ENCODE measurements around the gene ZNF460.

ZNF460 gene

DNA sequence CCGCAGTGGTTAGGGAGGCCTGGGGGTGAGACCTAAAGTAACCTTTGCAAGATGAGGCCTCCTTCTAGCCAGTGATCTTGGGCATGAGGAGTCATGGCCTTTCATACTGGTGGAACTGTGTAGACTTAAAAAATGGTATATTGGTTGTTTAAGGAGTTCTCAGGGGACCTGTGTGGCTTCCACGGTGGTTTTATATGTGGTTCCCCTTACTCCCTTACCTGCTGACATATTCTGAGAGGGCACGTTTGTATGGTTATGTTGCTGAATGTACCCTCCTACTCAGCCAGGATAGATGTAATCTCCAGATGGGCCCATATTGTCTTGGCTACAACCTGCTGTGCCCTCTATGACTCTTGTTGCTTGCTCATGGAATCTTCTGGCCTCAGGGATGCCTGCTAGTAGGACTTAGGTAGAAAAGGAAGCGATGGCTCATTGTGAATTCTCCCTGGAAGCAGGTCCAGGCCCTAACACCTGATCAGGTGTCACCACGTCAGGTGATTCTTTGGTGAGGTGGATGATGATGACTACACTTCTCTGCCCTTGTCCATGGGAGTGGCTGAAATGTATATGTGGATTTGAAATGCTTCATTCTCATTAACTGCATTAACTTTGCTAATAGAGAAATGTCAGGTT lies 1.8 kb downstream of the ZNF460 start:
- no peak for DNase-seq

DNA sequence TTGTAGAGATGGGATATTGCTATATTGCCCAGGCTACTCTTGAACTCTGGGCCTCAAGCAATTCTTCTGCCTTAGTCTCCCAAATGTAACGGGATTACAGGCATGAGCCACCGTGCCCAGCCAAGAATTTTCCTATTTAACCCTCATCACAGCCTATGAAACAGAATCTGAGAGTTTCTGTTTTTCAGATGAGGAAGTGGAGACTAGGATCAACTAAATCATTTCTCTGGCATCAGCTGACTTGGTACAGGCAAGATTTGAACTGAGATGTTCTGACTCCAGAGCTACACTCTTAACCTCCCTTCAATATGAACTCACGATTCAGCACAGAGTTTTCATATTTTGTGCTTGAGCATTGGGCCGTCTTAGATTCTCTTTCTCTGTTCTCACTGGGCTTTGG lies 8.1 kb downstream of the ZNF460 start:
- no peak for DNase-seq

DNA sequence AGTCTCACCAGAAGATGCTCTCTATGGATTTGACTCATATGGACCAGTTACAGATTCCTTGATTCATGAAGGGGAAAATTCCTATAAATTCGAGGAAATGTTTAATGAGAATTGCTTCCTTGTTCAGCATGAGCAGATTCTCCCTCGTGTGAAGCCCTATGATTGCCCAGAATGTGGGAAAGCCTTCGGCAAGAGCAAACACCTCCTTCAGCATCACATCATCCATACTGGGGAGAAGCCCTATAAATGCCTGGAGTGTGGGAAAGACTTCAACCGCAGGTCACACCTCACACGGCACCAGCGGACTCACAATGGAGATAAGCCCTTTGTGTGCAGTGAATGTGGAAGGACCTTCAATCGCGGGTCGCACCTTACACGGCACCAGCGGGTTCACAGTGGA lies 10.7 kb downstream of the ZNF460 start:
- no peak for DNase-seq

DNA sequence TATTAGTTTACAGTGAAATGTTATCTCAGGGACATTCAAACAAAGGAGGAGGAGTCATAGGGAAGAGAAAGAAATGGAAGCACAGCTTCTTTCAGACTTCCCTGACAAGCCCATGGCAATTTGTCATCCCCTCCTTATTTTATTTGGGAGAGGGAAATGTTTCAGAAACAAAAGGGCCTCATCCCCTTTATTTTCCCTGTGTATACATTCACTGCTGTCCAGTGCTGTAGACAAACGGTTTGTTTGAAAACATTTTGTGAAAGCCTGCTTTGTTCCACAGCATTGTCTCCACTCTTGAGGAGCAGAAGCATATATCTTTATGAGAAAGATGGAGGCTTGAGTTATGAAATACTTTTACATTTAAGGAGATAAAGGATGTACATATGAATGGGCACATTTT lies 12.3 kb downstream of the ZNF460 start:
- DNase-seq, result no peak

DNA sequence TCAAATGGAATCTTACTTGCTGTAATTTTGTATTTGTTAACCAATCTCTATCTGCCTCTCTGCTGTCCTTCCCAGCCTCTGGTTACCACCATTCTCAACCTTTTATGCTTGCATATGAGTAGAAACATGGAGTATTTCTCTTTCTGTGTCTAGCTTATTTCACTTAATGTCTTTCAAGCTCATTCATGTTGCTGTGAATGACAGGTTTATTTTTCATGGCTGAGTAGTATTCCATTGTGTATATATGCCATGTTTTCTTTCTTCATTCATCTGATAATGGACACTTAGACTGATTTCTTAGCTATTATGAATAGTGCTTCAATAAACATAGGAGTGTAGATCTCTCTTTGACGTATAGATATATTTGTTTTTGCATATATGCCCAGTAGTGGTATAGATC lies 13.4 kb downstream of the ZNF460 start:
- DNase-seq, result no peak

DNA sequence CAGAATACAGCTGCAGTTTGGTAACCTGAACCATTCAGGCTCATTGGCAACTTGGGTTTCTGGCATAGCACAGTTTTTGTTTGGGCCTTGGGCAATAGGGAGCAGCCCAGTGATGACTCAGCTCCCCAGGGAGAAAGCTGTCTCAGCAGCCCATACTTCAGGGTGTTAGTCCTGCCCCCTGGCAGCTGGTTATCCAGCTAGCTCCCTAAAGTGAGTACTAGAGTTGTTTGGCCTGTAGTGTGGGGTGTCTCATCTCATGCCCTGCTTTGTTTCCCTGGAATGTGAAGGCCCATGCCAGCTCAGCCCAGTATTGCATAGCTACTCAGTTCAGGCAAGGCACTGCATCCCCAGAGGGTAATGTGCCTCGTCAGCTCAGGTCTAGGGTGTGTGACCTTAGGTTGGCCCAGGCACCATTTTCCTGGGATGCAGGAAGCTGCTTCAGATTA lies 21.8 kb downstream of the ZNF460 start:
- peak; percentile 96 for DNase-seq

DNA sequence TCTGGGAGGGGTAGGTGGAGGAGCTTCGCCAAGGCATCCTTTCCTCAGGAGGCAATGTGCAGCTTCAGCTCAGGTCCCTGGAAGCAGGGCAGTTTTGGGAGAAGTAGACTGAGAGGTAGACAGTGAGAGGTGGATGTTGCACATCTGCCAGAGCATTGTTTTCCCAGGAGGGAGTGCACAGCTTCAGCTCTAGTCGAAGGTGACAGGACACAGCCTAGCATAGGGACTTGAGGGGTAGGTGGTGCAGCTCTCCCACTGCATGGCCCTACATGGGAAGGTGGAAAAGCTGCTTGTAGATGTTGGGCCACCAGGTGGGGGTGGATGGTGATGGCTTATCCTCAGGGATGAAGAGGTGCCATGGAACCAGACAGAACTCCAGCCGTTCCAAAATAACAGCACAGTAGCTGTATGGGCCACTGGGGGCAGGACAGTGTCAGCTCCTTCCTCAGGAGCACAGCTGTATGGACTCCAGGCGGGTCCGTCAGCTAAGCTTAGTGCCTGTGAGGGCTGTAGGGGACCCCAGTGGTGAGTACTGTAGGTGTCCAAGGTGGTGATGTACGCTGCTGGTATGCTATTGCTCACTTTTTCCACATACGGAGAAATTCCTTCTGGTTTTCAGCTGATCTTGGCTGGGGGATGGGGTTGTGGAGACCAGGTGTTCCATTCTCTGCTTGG lies 22.6 kb downstream of the ZNF460 start:
- peak; percentile 27 for DNase-seq

DNA sequence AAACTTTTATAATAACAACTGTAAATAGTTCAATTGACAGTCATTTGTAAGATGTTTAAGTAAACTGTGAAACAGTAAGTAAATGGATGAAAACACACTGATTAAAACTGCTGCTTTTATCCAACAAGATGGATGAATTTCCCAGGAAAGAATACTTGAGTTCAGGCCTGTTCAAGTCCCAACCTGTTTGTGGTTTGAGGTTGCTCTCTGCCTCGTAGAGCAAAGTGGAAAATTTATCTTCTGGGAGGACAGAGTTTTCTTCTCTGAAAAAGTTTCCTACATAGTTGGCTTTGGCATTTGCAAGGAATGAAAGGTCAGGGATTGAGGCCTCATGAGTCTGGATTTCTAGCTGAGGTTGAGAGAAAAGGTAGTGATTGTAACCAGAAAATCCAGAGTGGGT lies 24.8 kb downstream of the ZNF460 start:
- DNase-seq, result no peak

DNA sequence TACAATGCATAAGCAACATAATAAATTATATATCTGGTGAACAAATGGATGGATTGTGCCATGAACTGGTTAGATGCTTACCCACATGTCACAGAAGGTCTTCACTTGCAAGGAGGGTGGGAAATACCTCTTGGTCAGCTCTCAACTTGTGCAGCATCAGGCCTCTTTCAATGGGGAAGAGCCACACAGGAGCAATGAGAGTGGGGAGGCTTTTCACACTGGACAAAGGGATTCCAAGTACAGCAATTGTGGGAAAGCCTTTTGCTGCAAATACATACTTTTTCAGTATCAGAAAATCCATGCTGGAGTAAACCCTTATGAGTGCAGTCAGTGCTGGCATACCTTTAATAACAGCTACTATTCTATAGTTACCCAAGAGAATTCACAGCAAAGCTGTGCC lies 28.2 kb downstream of the ZNF460 start:
- DNase-seq, result no peak

DNA sequence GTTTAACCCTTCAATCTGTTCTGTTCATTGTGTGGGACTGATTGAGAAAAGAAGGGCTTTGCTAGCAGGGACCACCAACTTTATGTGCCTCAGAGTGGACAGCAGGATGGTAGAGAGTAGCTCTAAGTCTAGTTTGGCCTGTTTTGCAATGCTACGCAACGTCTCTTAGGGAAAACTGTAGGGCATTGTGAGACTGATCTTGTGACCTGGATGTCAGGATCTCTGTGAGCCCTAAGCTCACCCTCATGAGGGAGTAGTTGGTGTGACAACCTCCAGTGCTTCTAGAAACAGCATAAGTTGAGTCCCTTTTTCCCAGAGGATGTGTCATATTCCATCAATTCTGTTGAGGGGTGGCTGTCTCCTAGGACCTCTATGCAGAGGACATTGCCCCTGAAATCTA lies 30.5 kb downstream of the ZNF460 start:
- no peak for DNase-seq

DNA sequence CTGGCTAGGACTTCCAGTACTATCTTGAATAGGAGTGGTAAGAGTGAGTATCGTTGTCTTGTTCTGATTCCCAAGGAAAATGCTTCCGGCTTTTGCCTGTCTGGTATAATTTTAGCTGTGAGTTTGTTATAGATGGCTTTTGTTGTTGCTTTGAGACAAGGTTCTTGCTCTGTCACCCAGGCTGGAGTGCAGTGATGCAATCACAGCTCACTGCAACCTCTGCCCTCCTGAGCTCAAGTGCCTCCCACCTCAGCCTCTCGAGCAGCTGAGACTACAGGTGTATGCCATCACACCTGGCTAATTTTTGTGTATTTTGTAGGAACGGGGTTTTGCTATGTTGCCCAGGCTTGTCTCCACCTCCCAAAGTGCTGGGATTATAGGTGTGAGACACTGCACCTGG lies 33.9 kb downstream of the ZNF460 start:
- DNase-seq, result no peak

DNA sequence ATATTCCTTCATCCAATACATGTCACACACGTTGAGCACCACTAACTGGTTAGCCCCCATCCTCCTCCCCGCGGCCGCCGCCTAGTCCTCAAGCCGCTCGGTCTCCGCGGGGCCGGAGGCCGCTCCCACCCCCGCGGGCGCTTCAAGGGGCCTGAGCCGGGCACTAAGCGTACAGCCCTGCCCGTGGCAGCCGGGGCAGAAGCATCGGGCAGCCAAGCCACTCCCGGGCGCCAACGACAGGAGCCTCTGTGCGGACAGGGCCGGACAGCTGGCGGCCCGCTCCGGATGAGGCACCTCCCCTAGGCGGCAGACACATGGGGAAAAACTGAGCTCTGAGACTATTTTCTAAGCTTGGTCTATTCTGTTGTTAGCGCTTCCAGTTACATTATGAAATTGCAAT lies 37.2 kb downstream of the ZNF460 start:
- no peak for DNase-seq

DNA sequence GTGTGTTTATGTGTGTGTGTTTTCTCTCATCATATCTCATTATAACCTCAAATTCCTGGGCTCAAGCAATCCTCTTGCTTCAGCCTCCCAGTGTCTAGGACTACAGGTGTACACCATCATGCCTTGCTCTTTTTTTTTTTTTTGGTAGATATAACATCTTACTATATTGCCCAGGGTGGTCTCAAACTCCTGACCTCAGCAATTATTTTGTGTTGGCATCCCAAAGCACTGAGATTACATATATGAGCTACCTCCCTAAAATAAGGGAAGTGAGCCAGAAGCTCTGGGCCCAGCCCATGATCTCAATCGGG lies 39.5 kb downstream of the ZNF460 start:
- DNase-seq, result no peak

DNA sequence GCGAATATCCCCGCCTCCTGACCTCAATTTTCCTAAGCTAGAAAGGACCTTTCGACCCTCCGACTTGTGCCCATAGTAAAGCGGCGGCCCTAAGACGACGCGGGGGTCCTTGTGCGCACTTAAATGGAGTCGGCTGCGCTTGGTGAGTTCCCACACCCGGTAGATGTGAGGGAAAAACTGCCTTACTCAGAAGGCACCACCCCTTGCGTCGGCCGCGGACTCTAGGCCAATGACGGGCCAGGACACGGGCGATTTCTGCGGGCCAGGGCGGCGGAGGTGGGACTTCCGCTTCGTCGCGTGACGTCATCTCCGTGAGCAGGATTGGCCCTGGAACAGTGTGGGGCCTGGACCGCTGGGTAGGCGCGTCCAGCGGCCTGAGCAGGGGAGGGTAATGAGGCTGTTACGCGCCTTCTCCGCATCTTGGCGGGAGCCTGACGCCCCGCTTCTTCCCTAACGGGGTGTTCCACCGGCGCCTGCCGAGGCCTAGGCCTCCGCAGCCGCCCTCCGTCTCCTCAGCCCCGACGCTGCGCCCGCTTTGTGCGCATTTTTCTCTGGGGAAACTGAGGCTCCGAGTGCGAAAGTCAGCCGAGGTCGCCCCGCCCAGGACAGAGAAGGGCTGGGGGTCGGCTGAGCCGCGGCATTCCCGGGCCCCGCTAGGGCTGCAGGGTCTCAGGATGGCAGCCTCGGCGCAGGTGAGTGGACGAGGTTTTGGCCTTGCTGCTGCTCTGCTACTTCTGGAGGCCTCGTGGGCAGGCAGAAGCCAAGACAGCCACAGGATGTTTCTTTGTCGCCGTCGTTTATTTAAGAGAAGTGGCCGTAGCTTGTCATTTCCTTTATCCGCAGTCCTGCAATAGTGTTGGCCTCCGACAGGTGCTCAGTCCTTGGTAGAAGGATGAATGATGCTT lies 40.1 kb downstream of the ZNF460 start, which contains the start of gene ZNF543:
Gene ZNF543, plus strand, starts transcription at position 293 of the 905 bp plus-strand sequence. Its CDS starts 382 bp downstream, at position 675.
- peak; percentile 97 for DNase-seq

DNA sequence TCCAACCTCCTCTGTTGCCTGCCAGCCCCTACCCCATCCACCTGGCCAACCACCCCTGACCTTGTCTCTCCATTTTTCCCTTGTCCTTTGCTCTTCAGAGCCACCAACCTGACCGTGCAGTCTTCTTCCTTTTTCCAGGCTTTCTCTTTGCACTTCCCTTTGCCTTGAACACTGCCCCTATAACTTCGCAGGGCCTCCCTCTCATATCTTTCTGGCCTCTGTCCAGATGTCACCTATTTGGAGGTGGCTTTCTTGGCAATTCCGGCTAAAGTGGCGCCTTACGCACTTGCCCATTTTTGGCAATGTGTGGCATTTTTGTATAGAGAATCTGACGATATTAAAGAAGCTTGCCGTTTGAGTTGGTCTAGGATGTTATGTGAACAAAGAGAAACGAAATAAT lies 40.8 kb downstream of the ZNF460 start:
- no peak for DNase-seq

DNA sequence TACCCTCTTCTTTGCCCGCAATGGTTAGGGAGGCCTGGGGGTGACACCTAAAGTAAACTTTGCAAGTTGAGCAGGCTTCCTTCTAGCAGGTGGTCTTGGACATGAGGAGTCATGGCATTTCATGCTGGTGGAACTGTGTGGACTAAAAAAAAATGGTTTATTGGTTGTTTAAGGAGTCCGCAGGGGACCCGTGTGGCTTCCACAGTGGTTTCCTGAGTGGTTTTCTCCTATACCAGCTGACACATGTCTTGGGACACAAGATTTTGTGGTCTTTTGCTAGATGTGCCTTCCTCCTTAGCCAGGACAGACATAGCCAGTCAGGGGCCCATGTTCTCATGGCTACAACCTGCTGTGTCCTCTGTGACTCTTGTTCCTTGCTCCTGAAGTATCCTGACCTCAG lies 41.5 kb downstream of the ZNF460 start:
- no peak for DNase-seq

DNA sequence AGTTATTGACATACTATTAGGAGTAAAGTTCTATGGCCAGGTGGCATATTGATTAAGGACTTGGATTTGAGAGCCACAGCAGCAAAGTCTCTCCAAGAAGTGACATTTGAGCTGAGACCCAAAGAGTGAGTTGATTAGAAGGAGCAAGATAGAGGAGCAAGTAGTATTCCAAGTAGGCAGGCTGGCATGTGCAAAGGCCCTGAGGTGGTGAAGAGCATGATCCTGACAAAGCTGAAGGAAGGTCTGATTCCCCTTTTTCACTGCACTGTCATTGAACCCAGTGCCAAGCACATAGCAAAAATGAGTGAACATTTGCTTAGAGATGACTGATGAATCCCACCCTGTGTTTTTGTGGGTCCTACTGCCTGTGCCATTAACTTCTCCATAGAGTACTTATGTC lies 44.7 kb downstream of the ZNF460 start:
- DNase-seq, result no peak

DNA sequence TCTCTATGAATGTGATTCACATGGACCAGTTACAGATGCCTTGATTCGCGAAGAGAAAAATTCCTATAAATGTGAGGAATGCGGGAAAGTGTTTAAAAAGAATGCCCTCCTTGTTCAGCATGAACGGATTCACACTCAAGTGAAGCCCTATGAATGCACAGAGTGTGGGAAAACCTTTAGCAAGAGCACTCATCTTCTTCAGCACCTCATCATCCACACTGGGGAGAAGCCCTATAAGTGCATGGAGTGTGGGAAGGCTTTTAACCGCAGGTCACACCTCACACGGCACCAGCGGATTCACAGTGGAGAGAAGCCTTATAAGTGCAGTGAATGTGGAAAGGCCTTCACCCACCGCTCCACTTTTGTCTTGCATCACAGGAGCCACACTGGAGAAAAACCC lies 47.7 kb downstream of the ZNF460 start:
- DNase-seq, result no peak

DNA sequence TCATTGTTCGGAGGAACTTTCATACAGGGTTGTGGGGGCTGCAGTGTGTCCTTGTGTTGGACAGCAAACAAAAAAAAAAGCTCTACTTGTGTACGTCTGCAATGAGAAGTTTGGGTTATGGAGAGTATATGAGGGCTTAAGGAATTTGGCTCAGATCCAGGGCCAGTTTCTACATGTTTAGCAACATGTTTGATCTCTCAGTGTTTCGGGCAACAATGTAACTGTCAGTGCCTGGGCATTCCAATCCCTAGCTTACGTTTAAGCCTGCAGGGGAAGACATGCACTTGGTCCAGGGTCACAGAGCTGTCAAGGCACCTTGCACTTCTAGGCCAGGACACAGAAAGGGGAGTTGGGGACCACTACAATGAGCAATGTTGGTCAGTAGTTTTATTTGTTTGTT lies 53.9 kb downstream of the ZNF460 start:
- no peak for DNase-seq

DNA sequence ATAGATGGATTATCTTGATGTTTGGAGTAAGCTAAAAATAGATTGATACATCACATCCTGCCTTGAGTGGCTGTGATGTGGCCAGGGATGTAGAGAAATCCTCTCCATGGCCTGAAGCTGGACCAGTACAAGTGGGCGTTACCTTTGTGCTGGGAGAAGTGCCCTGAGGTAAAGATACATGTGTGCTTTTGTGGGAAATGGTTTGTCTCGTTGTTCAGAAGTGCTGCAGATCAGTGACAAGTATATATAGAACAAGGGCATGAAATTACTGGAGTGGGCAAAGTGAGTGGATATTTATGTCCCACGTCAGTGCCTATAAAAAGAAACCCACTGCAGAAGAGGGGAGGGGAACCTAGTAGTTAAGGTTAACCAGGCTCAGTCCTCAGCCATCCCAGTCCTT lies 58.6 kb downstream of the ZNF460 start:
- no peak for DNase-seq

DNA sequence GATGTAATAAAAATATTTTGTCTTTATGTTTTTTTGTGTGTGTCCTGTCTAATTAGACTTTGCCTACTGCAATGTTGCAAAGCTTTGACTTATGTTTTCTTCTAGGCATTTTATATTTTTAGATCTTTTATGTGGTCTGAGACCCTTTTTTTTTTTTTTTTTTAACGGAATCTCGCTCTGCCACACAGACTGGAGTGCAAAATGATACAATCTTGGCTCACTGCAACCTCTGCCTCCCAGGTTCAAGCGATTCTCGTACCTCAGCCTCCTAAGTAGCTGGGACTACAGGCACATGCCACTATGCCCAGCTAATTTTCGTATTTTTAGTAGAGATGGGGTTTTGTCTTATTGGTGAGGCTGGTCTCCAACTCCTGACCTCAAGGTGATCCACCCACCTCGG lies 62.3 kb downstream of the ZNF460 start:
- DNase-seq, result no peak

Data from EL (cell line).